Pulmonary artery endothelial cell (primary cell): Measurements from ENCODE around the gene DIP2A. TPM values are rescaled to one million over a fixed set of nuclear protein-coding genes. Genes with fewer than 3 reads are reported as not detected.
"Not testable (repeated sequence)": the region's sequence is repeated elsewhere in the genome, so short reads cannot be mapped to it uniquely, and the experiment has no call there.

ENCODE experiments used
- DNase-seq: peaks from one replicate; pipeline ENCODE4 v3.0.0-alpha.2; 2011; ENCODE audit warnings: low read depth, low spot score
- total RNA-seq: library from RNA; depleted of rRNA; stranded (reverse); fragments of >200 nt; gene quantifications from 2 replicates; pipeline ENCODE4 v1.2.3, GENCODE V29; 2014

The DIP2A gene
- total RNA-seq, 1 donor from 2014 or later, result 22.9 TPM

GRCh38 chr21:46425571-46425970 lies 33.1 kb upstream of the DIP2A start:
- DNase-seq, result no peak

DNA sequence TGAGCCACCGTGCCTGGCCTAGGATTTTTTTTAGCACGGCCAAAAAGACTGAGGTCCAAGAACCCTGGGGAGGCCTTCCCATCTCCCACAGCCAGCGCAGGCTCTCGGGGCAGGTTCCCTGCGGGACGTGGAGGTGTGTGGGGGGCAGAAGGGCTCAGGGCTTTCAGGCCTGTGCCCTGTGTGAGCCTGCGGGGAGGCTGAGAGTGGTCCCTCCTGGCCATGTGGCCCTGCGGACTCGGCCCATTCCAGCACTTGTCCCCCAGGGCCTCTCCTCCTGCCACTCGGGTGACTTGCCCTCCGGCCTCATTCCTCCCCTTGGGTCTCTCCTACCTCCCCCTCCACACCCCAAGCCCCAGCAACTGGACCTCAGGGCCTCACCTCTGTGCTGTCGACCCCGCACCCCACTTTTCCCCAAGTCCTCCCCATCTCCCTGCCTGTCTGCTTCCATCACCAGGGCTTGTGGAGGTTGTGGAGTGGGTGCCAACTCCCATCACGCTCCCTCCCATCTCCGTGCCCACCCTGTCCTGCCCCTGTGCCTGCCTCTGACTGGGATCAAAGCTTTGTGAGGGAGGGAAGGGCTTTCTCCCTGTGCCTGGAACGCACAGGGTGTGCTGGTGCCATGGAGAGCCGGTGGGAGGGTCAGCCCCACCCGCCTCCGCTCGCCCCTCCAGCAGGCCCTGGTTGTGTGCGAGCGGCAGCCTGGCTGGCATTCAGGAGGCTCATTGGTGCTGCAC lies 32.2 kb upstream of the DIP2A start:
- DNase-seq, result no peak

GRCh38 chr21:46427516-46427915 lies 31.2 kb upstream of the DIP2A start:
- no peak for DNase-seq

DNA sequence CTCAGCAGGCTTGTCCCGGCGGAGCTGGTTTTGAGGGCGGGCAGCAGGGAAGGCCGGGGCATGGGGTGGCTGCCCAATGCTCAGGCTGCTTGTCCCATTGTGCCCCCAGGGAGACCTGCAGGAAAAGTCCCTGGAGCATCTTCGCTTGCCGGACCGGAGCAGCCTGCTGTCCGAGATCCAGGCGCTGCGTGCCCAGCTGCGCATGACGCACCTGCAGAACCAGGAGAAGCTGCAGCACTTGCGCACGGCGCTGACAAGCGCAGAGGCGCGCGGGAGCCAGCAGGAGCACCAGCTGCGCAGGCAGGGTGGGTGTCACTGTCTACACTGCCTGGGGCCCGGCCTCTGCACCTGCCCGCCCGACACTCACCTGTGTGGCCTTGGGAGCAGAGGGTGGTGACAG lies 30.4 kb upstream of the DIP2A start:
- no peak for DNase-seq

DNA sequence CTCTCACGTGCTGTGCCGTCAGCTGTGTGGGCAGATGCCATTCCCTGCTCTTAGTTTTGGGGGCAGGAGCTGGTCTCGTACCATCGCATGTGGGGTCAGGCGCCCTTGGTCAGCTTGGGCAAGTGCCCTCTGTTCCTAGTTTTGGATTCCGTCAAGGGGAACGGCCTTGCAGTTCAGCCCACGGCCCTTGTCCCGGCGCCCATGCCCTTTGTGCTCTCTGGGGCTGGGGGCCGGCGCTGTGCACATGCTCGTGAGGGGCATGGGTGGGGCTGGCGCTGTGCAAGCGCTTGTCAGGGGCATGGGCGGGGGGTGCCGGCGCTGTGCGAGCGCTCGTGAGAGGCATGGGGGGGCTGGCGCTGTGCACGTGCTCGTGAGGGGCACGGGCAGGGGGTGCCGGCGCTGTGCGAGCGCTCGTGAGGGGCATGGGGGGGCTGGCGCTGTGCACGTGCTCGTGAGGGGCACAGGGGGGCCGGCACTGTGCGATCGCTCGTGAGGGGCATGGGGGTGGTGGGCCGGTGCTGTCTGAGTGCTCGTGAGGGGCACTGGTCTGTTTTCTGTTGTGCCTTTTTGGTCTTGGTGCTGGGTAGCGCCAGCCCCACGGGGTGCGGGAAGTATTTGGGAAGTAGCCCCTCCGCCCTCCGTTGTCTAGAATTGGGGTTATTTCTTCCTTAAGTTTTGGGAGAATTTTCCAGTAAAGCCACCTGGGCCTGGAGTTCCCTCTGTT lies 29.5 kb upstream of the DIP2A start:
- DNase-seq, result no peak

- DNase-seq, result no peak
Observed at GRCh38 chr21:46429754-46430681, 28.7 kb upstream of the DIP2A start.

- no peak for DNase-seq
Observed at GRCh38 chr21:46431448-46431847, 27.2 kb upstream of the DIP2A start.

DNA sequence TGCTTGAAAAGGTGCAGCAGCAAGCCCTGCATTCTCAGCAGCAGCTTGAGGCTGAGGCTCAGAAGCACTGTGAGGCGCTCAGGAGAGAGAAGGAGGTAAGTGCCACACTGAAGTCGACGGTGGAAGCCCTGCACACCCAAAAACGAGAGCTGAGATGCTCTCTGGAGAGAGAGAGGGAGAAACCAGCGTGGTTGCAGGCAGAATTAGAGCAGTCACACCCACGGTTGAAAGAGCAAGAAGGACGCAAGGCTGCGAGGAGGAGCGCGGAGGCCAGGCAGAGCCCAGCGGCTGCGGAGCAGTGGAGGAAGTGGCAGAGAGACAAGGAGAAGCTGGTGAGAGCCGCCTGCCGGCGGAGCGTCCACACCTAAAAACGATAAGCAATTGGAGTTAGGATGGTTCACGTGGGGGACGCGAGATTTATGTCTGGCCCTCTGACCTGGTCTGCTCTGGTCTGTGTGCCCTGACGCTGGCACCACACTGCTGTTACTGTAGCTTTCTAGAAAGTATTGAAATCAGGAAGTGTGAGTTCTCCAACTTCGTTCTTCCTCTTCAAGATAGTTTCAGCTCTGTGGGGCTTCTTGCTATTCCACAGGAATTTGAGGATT lies 26.7 kb upstream of the DIP2A start:
- DNase-seq, result no peak

DNA sequence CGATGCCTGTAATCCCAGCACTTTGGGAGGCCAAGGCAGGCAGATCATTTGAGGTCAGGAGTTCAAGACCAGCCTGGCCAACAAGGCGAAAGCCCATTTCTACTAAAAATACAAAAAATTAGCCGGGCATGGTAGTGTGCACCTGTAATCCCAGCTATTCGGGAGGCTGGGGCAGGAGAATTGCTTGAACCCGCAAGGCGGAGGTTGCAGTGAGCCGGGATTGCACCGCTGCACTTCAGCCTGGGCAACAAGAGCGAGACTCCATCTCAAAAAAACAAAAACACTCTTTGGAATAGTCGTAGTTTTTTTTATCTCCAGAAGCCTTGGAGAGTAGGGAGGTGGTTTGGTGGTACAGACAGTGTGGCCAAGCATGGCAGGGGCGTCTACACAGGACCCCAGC lies 25.6 kb upstream of the DIP2A start:
- not testable (repeated sequence) for DNase-seq

DNA sequence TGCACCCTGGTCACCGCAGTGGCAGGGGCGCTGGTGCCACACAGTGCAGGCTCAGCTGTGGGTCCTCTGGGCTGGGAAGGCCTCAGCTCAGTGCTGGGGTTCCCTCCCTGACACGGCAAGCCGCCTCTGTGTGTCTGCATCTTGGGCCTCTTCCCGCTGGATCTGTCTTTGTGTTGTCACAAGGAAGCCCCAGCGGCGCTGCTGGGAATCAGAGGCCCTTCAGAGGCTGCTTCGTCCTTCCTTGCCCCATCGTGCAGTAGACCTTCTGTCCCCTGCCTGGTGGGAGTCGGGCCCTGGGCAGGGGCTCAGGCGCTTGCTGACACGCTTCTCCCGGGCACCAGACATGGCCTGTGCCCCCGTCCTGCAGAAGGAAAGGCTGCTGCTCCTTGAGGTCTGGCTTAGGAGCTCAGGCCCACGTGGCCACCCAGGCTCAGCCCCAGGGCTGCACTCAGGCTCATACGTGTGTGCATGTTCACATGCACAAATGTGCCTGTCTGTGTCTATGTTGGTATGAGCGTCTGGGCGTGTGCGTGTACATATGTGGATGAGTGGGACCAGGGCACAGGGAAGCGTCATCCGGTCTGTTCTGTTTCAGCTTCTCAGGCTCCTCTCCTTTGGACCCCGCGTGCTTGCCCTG lies 24.3 kb upstream of the DIP2A start:
- no peak for DNase-seq

DNA sequence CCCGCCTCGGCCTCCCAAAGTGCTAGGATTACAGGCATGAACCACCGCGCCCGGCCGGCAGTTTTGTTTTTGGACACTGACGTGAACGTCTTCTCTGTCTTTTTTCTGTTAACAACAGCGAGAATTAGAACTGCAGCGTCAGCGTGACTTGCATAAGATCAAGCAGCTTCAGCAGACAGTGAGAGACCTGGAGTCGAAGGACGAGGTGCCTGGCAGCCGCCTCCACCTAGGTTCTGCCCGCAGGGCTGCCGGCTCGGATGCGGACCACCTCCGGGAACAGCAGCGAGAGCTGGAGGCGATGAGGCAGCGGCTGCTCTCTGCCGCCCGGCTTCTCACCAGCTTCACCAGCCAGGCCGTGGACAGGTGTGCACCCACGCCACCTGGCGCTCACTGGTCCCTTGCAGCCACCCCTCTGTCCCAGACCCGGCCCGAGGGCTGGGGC lies 22.9 kb upstream of the DIP2A start:
- no peak for DNase-seq

- no peak for DNase-seq
Observed at GRCh38 chr21:46436621-46437020, 22.1 kb upstream of the DIP2A start.

GRCh38 chr21:46437096-46437498 lies 21.6 kb upstream of the DIP2A start:
- DNase-seq, result no peak

DNA sequence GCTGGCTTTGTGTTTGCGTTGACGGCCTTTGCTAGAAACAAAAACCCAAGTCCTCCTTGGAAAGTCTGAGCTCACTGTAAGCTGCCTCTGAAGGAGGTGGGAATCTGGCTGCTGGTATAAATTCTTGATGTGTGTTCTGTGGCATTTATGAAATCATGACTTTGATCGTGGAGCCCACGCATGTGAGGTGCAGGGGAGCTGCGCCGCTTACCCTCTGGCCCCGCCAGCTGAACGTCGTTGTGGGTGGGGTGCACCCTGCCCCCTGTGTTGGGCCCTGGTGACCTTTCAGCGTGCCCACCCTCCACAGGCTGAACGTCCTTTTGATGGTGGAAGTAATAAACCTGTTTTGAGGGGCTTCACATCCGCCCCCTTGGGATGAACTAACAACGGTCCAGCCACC lies 21.2 kb upstream of the DIP2A start:
- no peak for DNase-seq

- DNase-seq, result no peak
Observed at GRCh38 chr21:46438241-46438640, 20.4 kb upstream of the DIP2A start.

DNA sequence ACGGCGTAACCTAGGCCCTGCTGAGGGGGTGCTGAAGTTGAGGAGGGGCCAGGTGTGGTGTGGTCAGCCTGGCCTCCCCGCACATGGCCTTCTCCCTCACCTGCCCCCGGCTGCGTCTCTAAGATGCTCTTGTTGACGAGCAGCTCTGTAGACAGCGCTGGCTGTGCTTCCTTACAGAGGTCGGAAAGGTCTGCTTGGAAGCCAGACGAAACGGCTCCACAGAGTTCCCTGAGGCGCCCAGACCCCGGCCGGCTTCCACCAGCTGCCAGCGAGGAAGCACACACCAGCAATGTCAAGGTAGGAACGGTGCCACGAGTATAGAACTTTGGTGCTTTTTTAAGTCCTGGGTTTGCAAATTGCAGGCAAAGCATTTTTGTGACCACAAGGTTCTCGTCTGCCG lies 18.8 kb upstream of the DIP2A start:
- no peak for DNase-seq

- DNase-seq, result no peak
Observed at GRCh38 chr21:46441331-46441730, 17.4 kb upstream of the DIP2A start.

DNA sequence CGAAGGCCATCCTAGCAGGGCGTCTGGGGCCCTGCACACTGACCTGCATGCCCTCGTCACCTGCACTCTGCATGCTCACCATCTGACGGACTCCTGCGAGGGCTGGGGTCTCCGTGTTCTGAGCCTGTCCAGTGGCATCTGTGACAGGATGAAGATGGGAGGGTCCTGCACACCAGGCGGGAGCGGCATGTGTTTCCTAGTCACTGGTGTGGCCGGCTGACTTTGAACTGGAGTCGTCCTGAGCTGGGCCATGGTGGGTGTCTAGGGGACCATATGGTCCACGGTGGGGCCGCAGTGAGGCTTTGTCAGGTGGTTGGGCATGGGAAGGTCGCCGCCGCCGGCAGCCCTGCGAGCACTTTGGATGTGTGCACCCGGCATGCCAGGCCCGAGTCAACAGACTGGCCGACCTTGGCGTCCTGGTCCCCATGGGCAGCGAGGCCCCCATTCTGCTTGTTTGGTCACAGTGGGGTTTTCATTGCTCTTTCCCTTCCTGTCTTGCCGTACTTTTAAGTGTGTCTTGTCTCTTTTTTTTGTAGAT lies 16.7 kb upstream of the DIP2A start:
- DNase-seq, result no peak

DNA sequence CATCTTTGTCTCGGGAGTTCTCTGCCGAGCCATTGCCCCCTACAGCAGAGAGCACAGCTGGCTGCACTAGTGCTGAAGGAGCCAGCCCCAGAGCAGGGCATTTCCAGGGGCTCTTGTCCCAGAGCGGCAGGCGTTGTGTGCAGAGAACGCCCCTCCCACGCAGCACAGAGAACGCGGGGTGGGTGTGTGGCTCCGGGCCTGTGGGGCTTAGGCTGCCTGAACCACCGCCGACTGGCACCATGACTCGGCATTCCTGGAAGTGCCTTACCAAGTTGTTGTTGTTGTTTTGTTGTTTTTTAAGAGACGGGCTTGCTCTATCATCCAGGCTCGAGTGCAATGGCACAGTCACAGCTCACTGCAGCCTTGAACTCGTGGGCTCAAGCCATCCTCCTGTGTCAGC lies 15.8 kb upstream of the DIP2A start:
- no peak for DNase-seq

DNA sequence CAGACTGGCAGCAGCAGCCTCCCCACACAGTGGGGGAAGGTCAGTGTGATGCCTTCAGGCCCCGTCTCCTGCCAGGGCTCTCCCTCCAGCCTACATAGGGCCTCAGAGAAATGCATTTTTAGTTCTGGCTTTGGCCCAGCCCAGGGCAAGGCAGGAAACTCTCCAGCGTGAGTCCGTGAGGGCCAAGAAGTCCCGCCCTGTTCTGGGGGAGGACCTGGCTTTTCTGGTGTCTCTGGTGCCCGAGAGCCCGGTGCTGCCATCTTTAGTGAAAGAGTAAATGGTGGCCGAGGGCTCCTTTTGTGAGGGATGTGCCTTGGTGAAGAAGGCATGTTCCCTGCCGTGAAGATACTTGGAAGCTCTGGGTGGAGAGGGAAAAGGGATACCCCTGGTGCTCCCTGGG lies 14.8 kb upstream of the DIP2A start:
- no peak for DNase-seq

- no peak for DNase-seq
Observed at GRCh38 chr21:46448108-46448507, 10.6 kb upstream of the DIP2A start.
